HG03520 (cell line): ENCODE measurements around the gene SMIM45.
"Not testable (repeated sequence)": the region's sequence is repeated elsewhere in the genome, so short reads cannot be mapped to it uniquely, and the experiment has no call there.

Experiments
- ATAC-seq: cut with Tn5 transposase; IDR thresholded peaks from one replicate; pipeline ENCODE4 v1.9.1; 2021; ENCODE audit warnings: mild to moderate bottlenecking, moderate library complexity; ENCODE audit not compliant: unreplicated experiment

SMIM45 gene

GRCh38 chr22:41933411-41934177 lies 18.4 kb upstream of the SMIM45 start:
- ATAC-seq = no peak

GRCh38 chr22:41934284-41935014 lies 17.5 kb upstream of the SMIM45 start:
- ATAC-seq = no peak

- ATAC-seq = no peak
Observed at GRCh38 chr22:41935015-41935351, 17.0 kb upstream of the SMIM45 start.

- no peak for ATAC-seq
Observed at GRCh38 chr22:41935509-41935908, 16.4 kb upstream of the SMIM45 start.

- no peak for ATAC-seq
Observed at GRCh38 chr22:41936894-41937169, 15.1 kb upstream of the SMIM45 start.

GRCh38 chr22:41939981-41940831 lies 11.7 kb upstream of the SMIM45 start:
- peak; percentile 49 for ATAC-seq

- ATAC-seq = peak; percentile 34
Observed at GRCh38 chr22:41940832-41941765, 10.9 kb upstream of the SMIM45 start.

GRCh38 chr22:41943661-41944209 lies 8.2 kb upstream of the SMIM45 start:
- no peak for ATAC-seq

- peak; percentile 74 for ATAC-seq
Observed at GRCh38 chr22:41946629-41947423, 5.1 kb upstream of the SMIM45 start, which contains the start of gene CENPM. Gene CENPM, minus strand, starts transcription at chr22:41947152. Its CDS starts 76 bp downstream, at chr22:41947076.

GRCh38 chr22:41947424-41948080 lies 4.4 kb upstream of the SMIM45 start:
- no peak for ATAC-seq

GRCh38 chr22:41948142-41948541 lies 3.8 kb upstream of the SMIM45 start:
- no peak for ATAC-seq

GRCh38 chr22:41948928-41949296 lies 3.0 kb upstream of the SMIM45 start:
- ATAC-seq = not testable (repeated sequence)

- no peak for ATAC-seq
Observed at GRCh38 chr22:41949297-41949965, 2.5 kb upstream of the SMIM45 start.

GRCh38 chr22:41952713-41953112 lies 763 bp downstream of the SMIM45 start:
- ATAC-seq = no peak

- no peak for ATAC-seq
Observed at GRCh38 chr22:41957941-41958556, 6.1 kb downstream of the SMIM45 start.

GRCh38 chr22:41963453-41964111 lies 11.6 kb downstream of the SMIM45 start:
- ATAC-seq = no peak

- ATAC-seq = no peak
Observed at GRCh38 chr22:41964112-41964491, 12.2 kb downstream of the SMIM45 start.

GRCh38 chr22:41966225-41966606 lies 14.3 kb downstream of the SMIM45 start:
- ATAC-seq = no peak
